Colonic mucosa (tissue), 4 donors: ENCODE data around the gene SGPL1. TPM values are rescaled to one million over a fixed set of nuclear protein-coding genes. Genes with fewer than 3 reads are reported as not detected.

Experiments used
- DNase-seq: peaks from one replicate; pipeline ENCODE4 v3.0.0-alpha.2; 2020
- H3K27ac ChIP-seq: fragments of 200-600 bp; one replicate; pipeline ENCODE4 v1.8.0; 2021
- H3K27me3 ChIP-seq: fragments of 200-600 bp; one replicate; pipeline ENCODE4 v1.8.0; 2021
- H3K36me3 ChIP-seq: fragments of 200-600 bp; one replicate; pipeline ENCODE4 v1.8.0; 2021
- H3K4me1 ChIP-seq: fragments of 200-600 bp; one replicate; pipeline ENCODE4 v1.8.0; 2021; ENCODE audit warnings: mild to moderate bottlenecking
- H3K4me3 ChIP-seq: fragments of 200-600 bp; one replicate; pipeline ENCODE4 v1.8.0; 2021
- H3K9ac ChIP-seq, 2 donors: one replicate each; pipeline ENCODE4 v1.7.0; 2013; ENCODE audit warnings: control low read depth in 2 of 2, low read depth in 2 of 2, low read length in 2 of 2
- H3K9me3 ChIP-seq: fragments of 200-600 bp; one replicate; pipeline ENCODE4 v1.8.0; 2021
- intact Hi-C: fragments of 100-400 bp; cut with DNase I; formaldehyde crosslinking; loops from one replicate; pipeline ENCODE4 v1.14.1; 2022
- total RNA-seq, 2 donors: library from RNA; stranded (reverse); fragmentation: NEBNext Ultra II Directional in 1 of 2; extraction: Animal tissue kit (Norgen Biotek cat#: 25700) in 1 of 2; gene quantifications; one replicate each; pipeline ENCODE4 v1.2.1, GENCODE V29; 2021
- TF ChIP-seq, protein P1 (sequence below): fragments of 200-600 bp; IDR thresholded peaks from one replicate; pipeline ENCODE4 v1.8.0; 2022; ENCODE audit warnings: antibody characterized with exemption, mild to moderate bottlenecking
- donor health status: healthy.
- donor health status: DM: no; HTN: no; CAD: no.
- donor health status: DM: no; HTN: no; CAD: no.

The SGPL1 gene
- total RNA-seq, 2 donors from 2014 or later: 59.8 to 67.6 TPM

DNA sequence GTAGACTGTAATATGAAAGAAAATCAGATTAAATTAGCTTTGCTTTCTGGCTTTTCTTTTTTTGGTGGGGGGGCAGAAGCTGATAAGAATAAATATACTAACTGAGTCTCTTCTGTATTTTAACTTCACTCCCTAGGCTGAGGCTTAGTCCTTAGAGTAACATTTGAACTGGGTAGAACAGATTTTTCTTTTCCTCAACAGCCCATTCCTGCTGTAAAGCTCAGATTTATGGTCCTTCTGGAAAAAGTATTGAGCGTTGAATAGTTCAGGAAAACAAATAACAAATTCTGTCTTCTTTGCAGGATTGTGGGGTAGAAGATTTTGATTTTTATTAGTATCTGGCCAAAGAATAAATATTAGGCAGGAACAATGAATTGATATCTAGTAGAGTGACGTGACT, 17.9 kb downstream of the SGPL1 start:
- intact Hi-C loops: no loop called here

DNA sequence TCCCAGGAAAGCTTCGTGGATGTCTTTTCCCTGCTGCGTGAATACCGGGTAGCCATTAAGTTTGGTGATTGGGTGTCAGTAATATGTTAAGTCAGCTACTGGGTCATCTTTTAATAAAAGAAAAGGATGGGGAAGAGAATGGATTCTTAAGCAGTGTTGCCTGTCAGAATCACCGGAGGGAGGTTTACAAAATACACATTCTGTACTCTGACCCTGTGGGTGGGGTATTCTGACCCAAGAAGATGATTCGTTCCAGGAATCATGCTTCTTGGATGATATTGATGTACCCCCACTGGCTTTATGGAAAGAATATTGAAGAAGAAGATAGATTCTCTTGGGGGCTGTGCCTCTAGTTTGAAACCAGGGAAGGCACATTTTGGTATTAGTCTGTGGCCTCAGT, 18.3 kb downstream of the SGPL1 start:
- intact Hi-C loops: no loop called here
- Histone ChIP-seq H3K27me3 (no peaks in the 10 kb centered on the region), H3K27ac (no peak overlapping the region), H3K4me1 (peaks cover 12% of the 10 kb centered on the region), H3K9ac (no peak overlapping the region), H3K36me3 (no peaks in the 10 kb centered on the region), H3K9me3 (no peaks in the 10 kb centered on the region), H3K4me3 (no peak overlapping the region)
- TF ChIP-seq, protein P1, sequence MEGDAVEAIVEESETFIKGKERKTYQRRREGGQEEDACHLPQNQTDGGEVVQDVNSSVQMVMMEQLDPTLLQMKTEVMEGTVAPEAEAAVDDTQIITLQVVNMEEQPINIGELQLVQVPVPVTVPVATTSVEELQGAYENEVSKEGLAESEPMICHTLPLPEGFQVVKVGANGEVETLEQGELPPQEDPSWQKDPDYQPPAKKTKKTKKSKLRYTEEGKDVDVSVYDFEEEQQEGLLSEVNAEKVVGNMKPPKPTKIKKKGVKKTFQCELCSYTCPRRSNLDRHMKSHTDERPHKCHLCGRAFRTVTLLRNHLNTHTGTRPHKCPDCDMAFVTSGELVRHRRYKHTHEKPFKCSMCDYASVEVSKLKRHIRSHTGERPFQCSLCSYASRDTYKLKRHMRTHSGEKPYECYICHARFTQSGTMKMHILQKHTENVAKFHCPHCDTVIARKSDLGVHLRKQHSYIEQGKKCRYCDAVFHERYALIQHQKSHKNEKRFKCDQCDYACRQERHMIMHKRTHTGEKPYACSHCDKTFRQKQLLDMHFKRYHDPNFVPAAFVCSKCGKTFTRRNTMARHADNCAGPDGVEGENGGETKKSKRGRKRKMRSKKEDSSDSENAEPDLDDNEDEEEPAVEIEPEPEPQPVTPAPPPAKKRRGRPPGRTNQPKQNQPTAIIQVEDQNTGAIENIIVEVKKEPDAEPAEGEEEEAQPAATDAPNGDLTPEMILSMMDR: no peak
- no peak for DNase-seq

More for the DNA sequence above, 17.9 kb downstream of the SGPL1 start:
- Histone ChIP-seq H3K27me3 (no peaks in the 10 kb centered on the region), H3K9ac (no peak overlapping the region), H3K9me3 (no peaks in the 10 kb centered on the region), H3K4me1 (peaks cover 12% of the 10 kb centered on the region), H3K4me3 (no peak overlapping the region), H3K36me3 (no peaks in the 10 kb centered on the region), H3K27ac (peak overlapping the region; percentile 18)
- no peak for DNase-seq
- TF ChIP-seq, protein P1: no peak

DNA sequence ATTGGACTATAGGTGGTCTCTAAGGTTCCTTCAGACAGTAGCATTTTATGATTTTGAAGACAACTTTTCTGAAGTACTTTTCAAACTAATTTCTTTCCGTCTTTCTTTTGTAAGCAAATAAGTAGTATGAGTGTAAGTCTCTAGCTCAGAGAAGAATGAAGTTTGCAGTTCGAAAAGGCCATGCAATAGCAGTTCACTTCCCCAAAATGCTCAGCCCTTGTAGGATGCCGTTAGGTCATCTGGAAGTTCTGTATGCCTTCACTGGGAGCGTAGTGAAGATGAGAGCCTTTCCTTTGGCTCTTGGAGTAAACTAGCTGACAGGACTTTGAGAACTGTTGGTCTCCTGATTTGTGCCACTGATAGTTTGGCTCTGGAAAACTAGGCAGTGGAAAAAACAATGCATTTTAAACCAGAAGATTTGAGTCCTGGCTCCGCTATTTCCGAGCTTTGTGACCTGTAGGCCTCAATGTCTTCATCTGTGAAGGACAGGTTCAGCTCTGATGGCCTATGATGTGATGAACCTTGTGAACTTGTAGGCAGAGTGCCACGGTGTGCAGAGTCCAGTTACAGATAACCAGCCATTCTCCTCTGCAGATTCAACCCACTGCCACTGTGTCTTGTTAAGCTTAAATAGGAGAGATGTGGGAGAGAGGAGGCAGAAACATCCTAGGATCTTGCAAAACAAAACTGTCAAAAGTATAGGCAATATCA, 18.8 kb downstream of the SGPL1 start:
- Histone ChIP-seq H3K36me3 (no peaks in the 10 kb centered on the region), H3K4me1 (peaks cover 12% of the 10 kb centered on the region), H3K9ac (no peak overlapping the region), H3K27ac (no peak overlapping the region), H3K27me3 (no peaks in the 10 kb centered on the region), H3K4me3 (no peak overlapping the region), H3K9me3 (no peaks in the 10 kb centered on the region)
- TF ChIP-seq, protein P1: no peak
- DNase-seq: no peak
- intact Hi-C loops: no loop called here

DNA sequence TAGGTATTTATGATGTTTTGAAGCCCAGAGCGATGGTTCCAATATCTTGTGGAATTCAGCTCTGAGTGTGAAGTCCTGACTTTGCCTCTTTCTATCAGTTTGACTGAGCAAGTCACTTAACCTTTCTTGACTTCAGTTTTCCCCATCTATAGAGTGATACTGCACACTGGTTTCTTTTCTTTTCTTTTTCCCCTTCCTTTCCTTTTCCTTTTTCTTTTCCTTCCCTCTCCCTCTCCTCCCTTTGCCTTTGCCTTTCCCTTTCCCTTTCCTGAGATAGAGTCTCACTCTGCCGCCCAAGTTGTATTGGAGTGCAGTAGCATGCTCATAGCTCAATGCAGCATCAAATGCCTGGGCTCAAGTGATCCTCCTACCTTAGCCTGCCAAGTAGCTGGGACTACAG, 20.6 kb downstream of the SGPL1 start:
- Histone ChIP-seq H3K27me3 (no peaks in the 10 kb centered on the region), H3K9me3 (no peaks in the 10 kb centered on the region), H3K36me3 (no peaks in the 10 kb centered on the region), H3K9ac (no peak overlapping the region), H3K27ac (no peak overlapping the region), H3K4me3 (no peak overlapping the region), H3K4me1 (peaks cover 3% of the 10 kb centered on the region)
- intact Hi-C loops: no loop called here
- DNase-seq: no peak
- TF ChIP-seq, protein P1: no peak

DNA sequence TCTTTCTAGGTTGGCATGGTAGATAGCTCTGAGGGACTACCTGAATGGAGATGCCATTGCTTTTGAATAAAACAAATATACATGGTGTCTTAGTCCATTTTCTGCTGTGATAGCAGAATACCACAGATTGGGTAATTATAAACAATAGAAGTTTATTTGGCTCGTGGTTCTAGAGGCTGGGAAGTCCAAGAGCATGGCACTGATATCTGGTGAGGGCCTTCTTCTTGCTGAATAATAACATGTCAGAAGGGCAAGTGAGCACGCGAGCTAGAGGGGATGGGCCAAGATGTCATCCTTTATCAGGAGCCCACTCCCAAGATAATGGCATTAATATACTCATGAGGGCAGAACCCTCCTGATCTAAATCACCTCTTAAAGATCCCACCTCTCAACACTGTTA, 21.9 kb downstream of the SGPL1 start:
- Histone ChIP-seq H3K36me3 (no peaks in the 10 kb centered on the region), H3K27me3 (no peaks in the 10 kb centered on the region), H3K9ac (no peak overlapping the region), H3K27ac (no peak overlapping the region), H3K4me1 (peaks cover 3% of the 10 kb centered on the region), H3K4me3 (no peak overlapping the region), H3K9me3 (no peaks in the 10 kb centered on the region)
- no peak for DNase-seq
- TF ChIP-seq, protein P1: no peak
- intact Hi-C loops: no loop called here
